HG02571 (cell line): ENCODE data around the gene HSDL2.
"Not testable (repeated sequence)": the region's sequence is repeated elsewhere in the genome, so short reads cannot be mapped to it uniquely, and the experiment has no call there.

Experiments used
- ATAC-seq: cut with Tn5 transposase; IDR thresholded peaks from one replicate; pipeline ENCODE4 v1.9.1; 2021; ENCODE audit warnings: mild to moderate bottlenecking, moderate library complexity; ENCODE audit not compliant: unreplicated experiment

Gene HSDL2

DNA sequence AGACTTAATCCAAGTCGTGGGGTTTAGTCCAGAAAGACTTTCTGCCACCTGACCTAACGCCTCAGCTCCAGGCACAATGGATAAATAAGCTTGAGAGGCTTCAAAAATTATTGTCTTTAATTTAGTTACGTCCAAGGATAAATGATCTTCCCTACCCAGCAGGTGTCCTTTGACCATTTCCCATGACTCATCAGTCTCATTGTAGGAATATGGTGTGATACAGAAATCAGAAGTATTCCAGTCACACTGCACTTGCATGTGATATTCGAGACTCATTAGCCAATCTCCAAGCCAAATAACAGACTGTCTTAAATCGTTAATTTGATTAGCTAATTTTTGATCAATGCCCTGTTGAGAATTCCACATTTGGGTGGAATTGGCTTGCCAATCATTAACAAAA lies 13.2 kb downstream of the HSDL2 start:
- ATAC-seq, result not testable (repeated sequence)

DNA sequence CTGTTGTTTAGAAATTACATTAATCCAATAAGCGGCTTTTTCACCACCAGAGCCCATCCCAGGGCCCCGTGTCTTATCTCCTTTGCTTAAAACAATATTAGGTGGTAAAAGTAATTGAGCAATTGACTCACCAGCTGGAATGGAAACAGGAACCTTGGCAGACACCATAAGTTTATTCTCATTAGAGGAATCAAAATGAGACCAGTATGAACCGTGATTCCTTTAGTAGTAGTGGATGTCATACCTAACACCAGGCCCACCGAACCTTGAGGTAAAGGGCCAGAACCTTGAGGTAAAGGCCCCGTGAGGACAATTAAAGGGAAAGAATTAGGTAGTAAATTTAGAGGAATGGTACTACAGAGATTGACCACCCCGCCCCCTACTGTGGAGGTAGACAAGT lies 16.5 kb downstream of the HSDL2 start:
- ATAC-seq, result no peak

- ATAC-seq, result no peak
Measured at GRCh38 chr9:112396872-112397271, 17.0 kb downstream of the HSDL2 start.

- no peak for ATAC-seq
Measured at GRCh38 chr9:112401175-112401815, 21.4 kb downstream of the HSDL2 start.

DNA sequence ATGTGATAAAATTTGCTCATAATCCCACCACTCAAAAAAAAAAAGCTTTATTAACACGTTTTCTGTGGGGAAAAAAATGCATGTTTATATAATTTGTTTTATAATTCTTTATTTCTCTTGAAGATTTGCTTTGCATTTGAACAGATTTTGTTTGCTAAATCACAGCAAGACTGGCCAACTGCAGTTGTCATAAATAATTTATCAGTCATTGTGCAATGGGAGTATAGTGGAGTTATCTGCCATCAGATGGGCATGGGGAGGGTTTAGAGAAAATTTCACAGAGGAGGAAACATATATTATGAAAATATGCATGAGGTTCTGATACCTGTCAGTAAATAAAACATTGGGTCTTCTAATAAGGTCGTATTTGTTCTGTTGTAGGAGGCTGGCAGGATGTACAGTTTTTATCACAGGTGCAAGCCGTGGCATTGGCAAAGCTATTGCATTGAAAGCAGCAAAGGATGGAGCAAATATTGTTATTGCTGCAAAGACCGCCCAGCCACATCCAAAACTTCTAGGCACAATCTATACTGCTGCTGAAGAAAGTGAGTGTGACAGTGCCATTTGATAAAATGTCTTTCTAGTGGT lies 23.8 kb downstream of the HSDL2 start:
- no peak for ATAC-seq

GRCh38 chr9:112404508-112404932 lies 24.6 kb downstream of the HSDL2 start:
- ATAC-seq, result no peak

GRCh38 chr9:112408275-112408674 lies 28.4 kb downstream of the HSDL2 start:
- no peak for ATAC-seq

GRCh38 chr9:112408819-112409218 lies 28.9 kb downstream of the HSDL2 start:
- no peak for ATAC-seq

DNA sequence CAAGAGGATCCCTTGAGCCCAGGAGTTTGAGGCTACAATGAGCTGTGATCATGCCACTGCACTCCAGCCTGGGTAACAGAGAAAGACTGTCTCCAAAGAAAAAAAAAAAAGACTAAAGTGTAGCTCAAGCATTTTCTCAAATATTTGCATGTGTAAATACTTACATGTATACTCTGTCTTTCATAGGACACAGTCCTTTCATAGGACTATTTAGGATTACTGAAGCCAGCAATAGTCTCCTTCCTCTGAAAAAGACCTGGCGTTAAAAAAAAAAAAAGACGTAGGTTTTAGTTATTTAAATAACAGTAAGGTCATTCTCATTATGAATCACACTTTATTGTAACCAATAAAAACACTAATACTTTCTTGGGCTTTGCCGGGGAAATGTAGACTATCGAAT lies 29.9 kb downstream of the HSDL2 start:
- no peak for ATAC-seq

- no peak for ATAC-seq
Measured at GRCh38 chr9:112411626-112412027, 31.7 kb downstream of the HSDL2 start.

GRCh38 chr9:112413728-112414127 lies 33.8 kb downstream of the HSDL2 start:
- ATAC-seq, result not testable (repeated sequence)

GRCh38 chr9:112420208-112420607 lies 40.3 kb downstream of the HSDL2 start:
- no peak for ATAC-seq

DNA sequence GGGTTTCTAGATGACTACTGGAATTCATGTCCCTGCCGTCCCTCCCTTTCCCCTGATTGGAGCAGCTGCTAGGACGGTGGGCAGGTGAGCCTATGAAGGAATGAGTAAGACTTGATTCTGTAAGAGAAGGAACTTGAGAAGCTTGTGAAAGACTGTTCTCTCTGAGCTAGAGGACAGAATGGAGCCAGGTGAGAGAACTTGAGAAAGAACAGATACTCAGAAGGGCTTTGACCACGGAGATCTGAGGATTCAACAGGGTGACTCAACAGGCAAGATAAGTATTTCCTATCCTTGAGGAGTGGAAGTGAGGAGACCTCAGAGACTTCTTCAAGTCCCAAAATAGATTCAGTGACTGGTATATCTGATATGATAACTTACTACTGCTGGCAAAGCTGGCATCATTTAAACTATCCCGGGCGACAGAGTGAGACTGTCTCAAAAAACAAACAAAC lies 41.9 kb downstream of the HSDL2 start:
- ATAC-seq, result no peak

DNA sequence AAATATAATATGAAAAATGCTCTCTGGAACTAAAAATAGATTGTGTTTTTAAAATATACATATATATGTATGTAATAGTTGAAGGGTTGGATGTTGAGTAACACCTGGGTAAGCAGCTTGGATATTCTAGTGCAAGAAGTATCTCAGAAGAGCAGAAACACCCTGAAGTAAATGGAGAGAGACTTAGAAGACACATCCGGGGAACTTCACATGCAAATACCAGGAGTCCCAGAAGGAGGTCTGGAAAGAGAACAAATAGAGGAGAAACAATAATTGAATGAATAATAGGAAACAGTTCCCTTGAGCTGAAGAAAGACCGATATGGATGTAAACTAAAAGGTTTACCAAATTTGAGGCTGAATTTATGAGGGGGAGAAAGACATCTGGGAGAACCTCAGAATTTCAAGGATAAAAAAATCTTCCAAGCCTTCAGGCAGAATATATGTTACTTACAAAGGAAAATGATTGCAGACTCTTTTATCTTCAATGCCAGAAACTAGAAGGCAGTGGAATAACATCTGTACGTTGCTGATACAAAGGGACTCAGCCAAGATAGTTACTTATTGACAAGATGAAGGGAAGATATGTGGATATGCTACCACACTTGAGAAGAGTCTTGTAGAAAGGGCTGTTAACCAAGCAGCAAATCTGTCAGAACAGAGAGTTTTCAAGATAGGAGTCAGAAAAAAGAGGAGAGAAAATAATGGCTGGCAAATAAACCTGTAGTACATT lies 42.7 kb downstream of the HSDL2 start:
- ATAC-seq, result no peak

- no peak for ATAC-seq
Measured at GRCh38 chr9:112430006-112430522, 50.2 kb downstream of the HSDL2 start.

DNA sequence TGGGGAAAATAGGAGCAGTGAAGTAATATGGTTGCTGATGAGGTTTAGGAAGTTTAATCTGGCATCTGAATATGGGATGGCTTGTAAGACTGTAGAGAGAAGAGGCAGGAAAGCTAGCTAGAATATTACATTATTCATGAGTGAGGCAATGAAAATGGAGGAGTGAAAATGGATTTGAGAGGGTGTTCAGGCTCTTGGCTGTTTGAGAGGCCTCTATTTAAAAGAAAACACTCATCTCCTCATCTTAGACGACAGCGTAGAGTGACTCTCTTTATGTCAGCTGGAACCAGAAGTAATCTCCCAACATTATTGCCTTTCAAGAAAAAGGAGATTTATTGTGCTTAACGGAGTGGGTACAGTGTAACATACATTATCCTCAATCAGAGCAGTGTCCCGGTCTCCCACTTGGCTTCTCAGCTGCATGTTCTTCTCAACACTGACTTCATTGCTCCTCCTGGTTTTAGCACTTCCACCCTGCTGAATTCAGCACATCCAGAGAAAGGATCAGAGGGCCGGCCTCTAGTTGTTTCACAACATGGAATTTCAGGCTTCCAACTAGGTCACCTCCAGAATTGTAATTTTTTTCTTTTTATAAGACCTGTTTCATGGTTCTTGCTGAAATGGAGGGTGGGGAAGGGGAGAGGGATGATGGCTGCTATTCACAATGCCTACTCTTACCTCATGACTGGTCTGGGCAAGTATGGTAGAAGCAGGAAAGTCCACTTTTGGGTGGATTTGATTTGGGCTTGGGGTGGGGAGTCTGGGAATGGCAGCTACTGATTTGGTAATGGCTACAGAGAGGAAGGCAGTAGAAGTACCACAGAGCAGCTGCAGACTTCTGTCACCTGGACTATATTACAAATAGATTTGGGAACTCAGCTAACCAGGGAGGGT lies 53.8 kb downstream of the HSDL2 start:
- no peak for ATAC-seq

GRCh38 chr9:112434487-112434886 lies 54.6 kb downstream of the HSDL2 start:
- ATAC-seq, result no peak

DNA sequence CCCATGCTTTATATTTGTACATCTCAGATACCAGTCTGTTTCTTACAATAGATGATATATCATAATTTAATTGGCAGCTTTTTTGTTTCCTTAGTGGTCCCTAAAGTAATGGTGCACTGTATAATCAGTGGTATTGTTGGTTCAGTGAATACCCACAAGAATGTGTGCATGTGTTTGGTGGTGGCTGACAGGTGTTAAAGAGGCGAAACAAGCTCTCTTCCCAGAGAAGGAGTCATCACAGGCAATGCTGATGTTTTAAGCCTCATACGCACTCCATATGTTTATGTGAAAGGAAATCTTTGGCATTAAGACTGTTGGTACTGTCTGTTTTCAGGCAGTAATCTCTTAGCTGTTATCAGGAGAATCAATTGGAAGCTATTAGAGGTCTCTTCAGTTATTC lies 57.5 kb downstream of the HSDL2 start:
- ATAC-seq, result no peak

- ATAC-seq, result no peak
Measured at GRCh38 chr9:112439171-112439570, 59.3 kb downstream of the HSDL2 start.

DNA sequence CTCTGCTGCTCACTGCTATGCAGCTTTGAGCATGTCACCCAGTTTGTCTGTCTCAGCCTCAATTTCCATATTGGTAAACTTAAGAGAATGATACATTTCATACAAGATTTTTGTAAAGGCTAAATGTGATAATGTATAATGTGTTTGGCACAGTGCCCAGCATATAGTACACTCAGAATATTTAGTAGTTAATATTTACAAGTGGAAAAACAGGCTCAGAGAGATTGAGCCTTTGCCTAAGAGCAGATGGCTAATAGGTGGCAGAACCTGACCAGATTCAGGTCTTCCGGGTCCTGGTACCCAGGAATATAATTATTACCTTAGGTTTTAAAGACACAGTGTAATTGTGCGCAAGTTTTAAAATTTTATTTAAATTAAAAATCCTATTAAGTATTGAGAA lies 59.9 kb downstream of the HSDL2 start:
- no peak for ATAC-seq

- ATAC-seq, result no peak
Measured at GRCh38 chr9:112443200-112443599, 63.3 kb downstream of the HSDL2 start.
